OCI-LY1 (cell line): ENCODE data around the gene CEP78.

Source experiments
- EZH2 ChIP-seq: fragments of 200-600 bp; sonication (generic), shearing (Covaris generic); IDR thresholded peaks from 2 replicates; pipeline ENCODE4 v1.8.0; 2017; ENCODE audit warnings: borderline replicate concordance, mixed run types, mild to moderate bottlenecking, antibody characterized with exemption, low read length, moderate library complexity, mixed read lengths
- TF ChIP-seq, protein P1 (sequence below): fragments of 200-600 bp; sonication (generic), shearing (Covaris generic); IDR thresholded peaks from 2 replicates; pipeline ENCODE4 v1.5.1; 2017; ENCODE audit warnings: mild to moderate bottlenecking, antibody characterized with exemption, low read length, moderate library complexity, mixed read lengths

DNA sequence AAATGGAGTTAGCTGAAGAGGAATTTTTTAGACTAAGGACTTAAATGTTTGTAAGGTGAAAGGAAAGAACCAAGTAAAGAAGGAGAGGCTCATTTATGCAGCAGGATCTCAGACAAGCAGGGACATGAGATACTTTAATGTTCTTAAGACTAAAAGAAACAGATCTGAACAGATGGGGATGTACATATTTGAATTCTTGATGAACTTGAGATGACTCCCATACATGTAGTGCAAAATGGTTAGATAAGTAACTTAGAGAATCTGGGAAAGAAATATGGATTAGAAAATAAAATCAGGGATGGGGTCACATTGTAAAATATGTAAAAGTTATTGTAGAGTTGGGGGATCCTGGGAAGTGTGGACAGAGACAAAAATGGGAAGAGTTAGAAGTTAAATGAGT, 33.9 kb downstream of the CEP78 start:
- TF ChIP-seq, protein P1, sequence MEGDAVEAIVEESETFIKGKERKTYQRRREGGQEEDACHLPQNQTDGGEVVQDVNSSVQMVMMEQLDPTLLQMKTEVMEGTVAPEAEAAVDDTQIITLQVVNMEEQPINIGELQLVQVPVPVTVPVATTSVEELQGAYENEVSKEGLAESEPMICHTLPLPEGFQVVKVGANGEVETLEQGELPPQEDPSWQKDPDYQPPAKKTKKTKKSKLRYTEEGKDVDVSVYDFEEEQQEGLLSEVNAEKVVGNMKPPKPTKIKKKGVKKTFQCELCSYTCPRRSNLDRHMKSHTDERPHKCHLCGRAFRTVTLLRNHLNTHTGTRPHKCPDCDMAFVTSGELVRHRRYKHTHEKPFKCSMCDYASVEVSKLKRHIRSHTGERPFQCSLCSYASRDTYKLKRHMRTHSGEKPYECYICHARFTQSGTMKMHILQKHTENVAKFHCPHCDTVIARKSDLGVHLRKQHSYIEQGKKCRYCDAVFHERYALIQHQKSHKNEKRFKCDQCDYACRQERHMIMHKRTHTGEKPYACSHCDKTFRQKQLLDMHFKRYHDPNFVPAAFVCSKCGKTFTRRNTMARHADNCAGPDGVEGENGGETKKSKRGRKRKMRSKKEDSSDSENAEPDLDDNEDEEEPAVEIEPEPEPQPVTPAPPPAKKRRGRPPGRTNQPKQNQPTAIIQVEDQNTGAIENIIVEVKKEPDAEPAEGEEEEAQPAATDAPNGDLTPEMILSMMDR, result no peak
- TF ChIP-seq EZH2, result no peak
